ENCODE data around the gene ATP5PB. TPM values are rescaled to one million over a fixed set of nuclear protein-coding genes. Genes with fewer than 3 reads are reported as not detected.

ATP5PB gene
- total RNA-seq, 1 donor from 2014 or later, result 214 TPM

GRCh38 chr1:111419037-111419436 lies 30.2 kb upstream of the ATP5PB start:
- Mint-ChIP-seq H3K27me3 (no peaks in the 10 kb centered on the region), H3K27ac (no peak overlapping the region), H3K9me3 (ENCODE audit: low read depth) (no peaks in the 10 kb centered on the region), H3K4me3 (ENCODE audit: low read depth) (no peak overlapping the region), H3K4me1 (ENCODE audit: low read depth) (peaks cover 30% of the 10 kb centered on the region), H3K36me3 (ENCODE audit: insufficient read depth) (peaks cover 3% of the 10 kb centered on the region)
- TF ChIP-seq, protein P1, sequence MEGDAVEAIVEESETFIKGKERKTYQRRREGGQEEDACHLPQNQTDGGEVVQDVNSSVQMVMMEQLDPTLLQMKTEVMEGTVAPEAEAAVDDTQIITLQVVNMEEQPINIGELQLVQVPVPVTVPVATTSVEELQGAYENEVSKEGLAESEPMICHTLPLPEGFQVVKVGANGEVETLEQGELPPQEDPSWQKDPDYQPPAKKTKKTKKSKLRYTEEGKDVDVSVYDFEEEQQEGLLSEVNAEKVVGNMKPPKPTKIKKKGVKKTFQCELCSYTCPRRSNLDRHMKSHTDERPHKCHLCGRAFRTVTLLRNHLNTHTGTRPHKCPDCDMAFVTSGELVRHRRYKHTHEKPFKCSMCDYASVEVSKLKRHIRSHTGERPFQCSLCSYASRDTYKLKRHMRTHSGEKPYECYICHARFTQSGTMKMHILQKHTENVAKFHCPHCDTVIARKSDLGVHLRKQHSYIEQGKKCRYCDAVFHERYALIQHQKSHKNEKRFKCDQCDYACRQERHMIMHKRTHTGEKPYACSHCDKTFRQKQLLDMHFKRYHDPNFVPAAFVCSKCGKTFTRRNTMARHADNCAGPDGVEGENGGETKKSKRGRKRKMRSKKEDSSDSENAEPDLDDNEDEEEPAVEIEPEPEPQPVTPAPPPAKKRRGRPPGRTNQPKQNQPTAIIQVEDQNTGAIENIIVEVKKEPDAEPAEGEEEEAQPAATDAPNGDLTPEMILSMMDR (IDR thresholded peaks at IDR 0.05; ENCODE audit: unreplicated experiment), result no peak
- no peak for DNase-seq (ENCODE audit: low spot score, unreplicated experiment)

DNA sequence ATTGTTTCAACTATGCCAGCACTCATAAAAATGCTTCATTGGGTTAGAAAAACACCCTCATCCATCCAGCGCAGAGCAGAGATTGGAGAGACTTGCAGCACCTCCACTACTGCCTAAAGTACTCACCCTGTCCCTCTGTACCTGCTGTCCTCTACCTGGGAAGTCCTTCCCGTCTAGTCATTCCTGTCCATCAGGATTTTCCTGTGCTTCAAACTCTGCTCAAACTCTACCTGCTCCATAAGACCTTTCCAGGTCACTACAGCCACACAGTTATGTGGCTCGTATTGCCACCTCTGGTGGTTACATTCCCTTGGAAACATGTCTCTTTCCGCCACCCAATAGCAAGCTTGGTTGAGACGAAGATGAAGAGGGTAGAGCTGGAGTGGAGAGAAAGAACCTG lies 28.9 kb upstream of the ATP5PB start:
- no peak for DNase-seq (ENCODE audit: low spot score, unreplicated experiment)
- peaks cover 34% of the 10 kb centered on the region for H3K4me1 Mint-ChIP-seq (ENCODE audit: low read depth)
- no peaks in the 10 kb centered on the region for H3K9me3 Mint-ChIP-seq (ENCODE audit: low read depth)
- TF ChIP-seq, protein P1 (IDR thresholded peaks at IDR 0.05; ENCODE audit: unreplicated experiment), result no peak
- no peaks in the 10 kb centered on the region for H3K27me3 Mint-ChIP-seq
- H3K36me3 Mint-ChIP-seq (ENCODE audit: insufficient read depth), result peaks cover 3% of the 10 kb centered on the region
- no peak overlapping the region for H3K27ac Mint-ChIP-seq
- no peak overlapping the region for H3K4me3 Mint-ChIP-seq (ENCODE audit: low read depth)

GRCh38 chr1:111422546-111423391 lies 26.5 kb upstream of the ATP5PB start:
- no peak for DNase-seq (ENCODE audit: low spot score, unreplicated experiment)
- H3K4me3 Mint-ChIP-seq (ENCODE audit: low read depth), result no peak overlapping the region
- H3K27ac Mint-ChIP-seq, result no peak overlapping the region
- H3K36me3 Mint-ChIP-seq (ENCODE audit: insufficient read depth), result peaks cover 3% of the 10 kb centered on the region
- no peaks in the 10 kb centered on the region for H3K9me3 Mint-ChIP-seq (ENCODE audit: low read depth)
- TF ChIP-seq, protein P1 (IDR thresholded peaks at IDR 0.05; ENCODE audit: unreplicated experiment), result no peak
- peaks cover 41% of the 10 kb centered on the region for H3K4me1 Mint-ChIP-seq (ENCODE audit: low read depth)
- H3K27me3 Mint-ChIP-seq, result no peaks in the 10 kb centered on the region

DNA sequence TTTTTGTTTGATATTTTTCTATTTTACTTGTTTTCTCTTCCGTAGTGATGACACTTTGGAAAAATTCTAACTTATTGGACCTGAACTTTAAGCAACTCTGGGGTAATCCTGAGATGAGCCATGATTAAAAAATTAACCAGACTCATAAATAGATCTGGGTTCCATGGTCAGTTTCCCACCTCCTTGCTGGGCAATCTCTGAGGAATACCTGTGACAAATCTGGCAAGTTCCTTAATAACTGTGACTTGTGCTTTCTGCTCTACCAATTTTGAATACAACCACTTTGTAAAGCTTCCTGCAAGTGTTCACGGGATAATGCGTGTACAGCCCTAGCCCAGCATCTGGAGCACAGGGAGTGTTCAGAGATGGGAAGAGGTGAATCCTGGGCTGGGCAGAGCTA lies 25.0 kb upstream of the ATP5PB start:
- H3K9me3 Mint-ChIP-seq (ENCODE audit: low read depth), result no peaks in the 10 kb centered on the region
- TF ChIP-seq, protein P1 (IDR thresholded peaks at IDR 0.05; ENCODE audit: unreplicated experiment), result no peak
- no peak overlapping the region for H3K4me3 Mint-ChIP-seq (ENCODE audit: low read depth)
- H3K27me3 Mint-ChIP-seq, result no peaks in the 10 kb centered on the region
- H3K27ac Mint-ChIP-seq, result no peak overlapping the region
- no peak for DNase-seq (ENCODE audit: low spot score, unreplicated experiment)
- H3K4me1 Mint-ChIP-seq (ENCODE audit: low read depth), result peaks cover 32% of the 10 kb centered on the region
- H3K36me3 Mint-ChIP-seq (ENCODE audit: insufficient read depth), result peaks cover 3% of the 10 kb centered on the region

GRCh38 chr1:111436726-111437125 lies 12.5 kb upstream of the ATP5PB start:
- Mint-ChIP-seq H3K36me3 (ENCODE audit: insufficient read depth) (peaks cover 28% of the 10 kb centered on the region), H3K9me3 (ENCODE audit: low read depth) (no peaks in the 10 kb centered on the region), H3K4me3 (ENCODE audit: low read depth) (no peak overlapping the region), H3K27ac (no peak overlapping the region), H3K4me1 (ENCODE audit: low read depth) (peaks cover 27% of the 10 kb centered on the region), H3K27me3 (no peaks in the 10 kb centered on the region)
- no peak for DNase-seq (ENCODE audit: low spot score, unreplicated experiment)
- TF ChIP-seq, protein P1 (IDR thresholded peaks at IDR 0.05; ENCODE audit: unreplicated experiment), result no peak

All from progenitor cell of endocrine pancreas (in vitro differentiated cells).